GM12878 (cell line): Measurements from ENCODE around the gene ZNF841. TPM values are rescaled to one million over a fixed set of nuclear protein-coding genes. Genes with fewer than 3 reads are reported as not detected.

Source experiments
- ATAC-seq: fragments of 200-7000 bp; cut with Tn5 transposase; 3 replicates; pipeline ENCODE4 v1.9.1; 2020; ENCODE audit warnings: mild to moderate bottlenecking, moderate library complexity
- BruUV-seq: library from RNA; stranded (reverse); fragments of 400-500 nt; replicated peaks from 2 replicates; lab custom pipeline; 2021; lab: Mats Ljungman, UMichigan
- CTCF ChIA-PET: fragments of 300-600 bp; sonication (Branson Sonifier 250); formaldehyde crosslinking; extraction: SDS; loops from one replicate; lab custom pipeline; 2021; ENCODE audit warnings: inconsistent platforms; lab: Yijun Ruan, JAX
- POLR2A ChIA-PET: fragments of 350-600 bp; formaldehyde crosslinking; extraction: SDS; loops from one replicate; lab custom pipeline; 2021; ENCODE audit warnings: inconsistent platforms; lab: Charles Lee
- RAD21 ChIA-PET: fragments of 300-600 bp; sonication (Branson Sonifier 250); formaldehyde crosslinking; loops from one replicate; lab custom pipeline; 2023; ENCODE audit warnings: antibody characterized with exemption; ENCODE audit not compliant: unreplicated experiment; lab: Charles Lee
- SMC1A ChIA-PET: fragments of 300-600 bp; sonication (Branson Sonifier 250); formaldehyde crosslinking; loops from one replicate; lab custom pipeline; 2023; ENCODE audit not compliant: unreplicated experiment, uncharacterized antibody; lab: Charles Lee
- DNase-seq: peaks from one replicate; pipeline ENCODE4 v3.0.0-alpha.2; 2011; ENCODE audit warnings: low read depth, low spot score
- FAIRE-seq: peaks from 3 replicates; lab custom pipeline; 2011; peaks lifted over from hg19 to GRCh38; lab: Jason Lieb, UNC
- H2AFZ ChIP-seq: 2 replicates; pipeline ENCODE4 v1.6.0; 2011; ENCODE audit warnings: low read depth, low read length, control low read depth; ENCODE audit not compliant: control insufficient read depth
- H3K27ac ChIP-seq: 2 replicates; pipeline ENCODE4 v1.5.1; 2011; ENCODE audit warnings: control low read depth; ENCODE audit not compliant: control insufficient read depth, insufficient read depth
- H3K27me3 ChIP-seq, 2 experiments: replicated peaks in 1 of 2; 2 replicates each; pipeline versions ENCODE4 v1.6.0 to v1.6.1; 2011; ENCODE audit warnings: low read length in 1 of 2; ENCODE audit not compliant: control insufficient read depth in 2 of 2, insufficient read depth in 2 of 2
- H3K36me3 ChIP-seq, 2 experiments: 2 replicates each; pipeline ENCODE4 v1.5.1; 2011; ENCODE audit warnings: low read length in 1 of 2; ENCODE audit not compliant: control insufficient read depth in 2 of 2, insufficient read depth in 2 of 2
- H3K4me1 ChIP-seq: 2 replicates; pipeline ENCODE4 v1.6.1; 2011; ENCODE audit warnings: mild to moderate bottlenecking, low read length, moderate library complexity, mixed read lengths; ENCODE audit not compliant: control insufficient read depth, insufficient read depth
- H3K4me2 ChIP-seq: 2 replicates; pipeline ENCODE4 v1.6.0; 2011; ENCODE audit warnings: control low read depth; ENCODE audit not compliant: control insufficient read depth, insufficient read depth
- H3K4me3 ChIP-seq: fragments of 200-600 bp; sonication (generic); 2 replicates; pipeline ENCODE4 v1.5.1; 2016
- H3K79me2 ChIP-seq: 2 replicates; pipeline ENCODE4 v1.6.0; 2011; ENCODE audit warnings: low read length; ENCODE audit not compliant: control insufficient read depth, insufficient read depth
- H3K9ac ChIP-seq: 2 replicates; pipeline ENCODE4 v1.8.0; 2011; ENCODE audit warnings: low read length, control low read depth, mixed read lengths; ENCODE audit not compliant: control insufficient read depth, insufficient read depth
- H3K9me3 ChIP-seq: replicated peaks from 3 replicates; pipeline ENCODE4 v1.5.1; 2011; ENCODE audit warnings: mild to moderate bottlenecking, low read length; ENCODE audit not compliant: control insufficient read depth, insufficient read depth
- H4K20me1 ChIP-seq: 2 replicates; pipeline ENCODE4 v1.6.0; 2011; ENCODE audit not compliant: control insufficient read depth, insufficient read depth
- MXI1 ChIP-seq: fragments of 150-350 bp; IDR thresholded peaks from 2 replicates; pipeline ENCODE4 v1.6.1; 2011; ENCODE audit warnings: low read depth, mild to moderate bottlenecking, inconsistent platforms, low read length, improper control_type of control experiment
- POLR2AphosphoS5 ChIP-seq: IDR thresholded peaks from 2 replicates; pipeline ENCODE4 v1.6.1; 2011; ENCODE audit warnings: mild to moderate bottlenecking, low read length, inconsistent platforms
- TAF1 ChIP-seq: IDR thresholded peaks from 2 replicates; pipeline ENCODE4 v1.6.1; 2011; ENCODE audit warnings: mild to moderate bottlenecking, low read depth, low read length, borderline replicate concordance
- WGBS: methylation state at CpG from one replicate; pipeline ENCODE4 v1.1.6; 2016; ENCODE audit warnings: low lambda C conversion rate; ENCODE audit not compliant: insufficient replicate concordance, insufficient coverage; ENCODE audit errors: missing lambda C conversion rate; 5-methylcytosine and 5-hydroxymethylcytosine counted together
- in situ Hi-C: fragments of 300-500 bp; cut with MboI; formaldehyde crosslinking; loops from 9 replicates; pipeline ENCODE4 v1.14.3; 2018; ENCODE audit warnings: mixed read lengths
- intact Hi-C: fragments of 100-400 bp; cut with micrococcal nuclease; formaldehyde crosslinking; loops from one replicate; pipeline ENCODE4 v1.14.2; 2022; ENCODE audit not compliant: unreplicated experiment
- polyA plus RNA-seq, 11 experiments: library from polyadenylated mRNA; depleted of rRNA in 4 of 11; unstranded in 6 of 11; stranded (reverse) in 5 of 11; fragments of >200 nt; fragmentation: Nextera tagmentation in 4 of 11; fragmentation: Illumina TruSeq in 1 of 11; extraction: Ambion mirVana in 4 of 11; extraction: Trizol in 1 of 11; gene quantifications; 1 replicate in 1 of 11; 2 replicates in 10 of 11; pipeline versions ENCODE4 v1.2.1 to v1.2.3, GENCODE V29; 2011 to 2016; ENCODE audit warnings: inconsistent platforms in 2 of 11, missing spikeins in 2 of 11, low read depth in 1 of 11
- total RNA-seq, 4 experiments: library from RNA; depleted of rRNA in 3 of 4; stranded (reverse); fragments of >200 nt in 3 of 4; fragmentation: Illumina TruSeq in 1 of 4; extraction: Trizol in 1 of 4; gene quantifications; 2 replicates each; pipeline versions ENCODE4 v1.2.1 to v1.2.3, GENCODE V29; 2013 to 2021
- TF ChIP-seq, protein P1 (sequence below): IDR thresholded peaks from 2 replicates; pipeline ENCODE4 v1.6.1; 2012; ENCODE audit warnings: mild to moderate bottlenecking, low read depth, low read length

Gene ZNF841
- total and polyA plus RNA-seq, 10 of the 15 experiments (the other 5 are each of a cell fraction or from before 2014, with no cell fraction given): 1.4 to 15.0 (median 8.2) TPM

DNA sequence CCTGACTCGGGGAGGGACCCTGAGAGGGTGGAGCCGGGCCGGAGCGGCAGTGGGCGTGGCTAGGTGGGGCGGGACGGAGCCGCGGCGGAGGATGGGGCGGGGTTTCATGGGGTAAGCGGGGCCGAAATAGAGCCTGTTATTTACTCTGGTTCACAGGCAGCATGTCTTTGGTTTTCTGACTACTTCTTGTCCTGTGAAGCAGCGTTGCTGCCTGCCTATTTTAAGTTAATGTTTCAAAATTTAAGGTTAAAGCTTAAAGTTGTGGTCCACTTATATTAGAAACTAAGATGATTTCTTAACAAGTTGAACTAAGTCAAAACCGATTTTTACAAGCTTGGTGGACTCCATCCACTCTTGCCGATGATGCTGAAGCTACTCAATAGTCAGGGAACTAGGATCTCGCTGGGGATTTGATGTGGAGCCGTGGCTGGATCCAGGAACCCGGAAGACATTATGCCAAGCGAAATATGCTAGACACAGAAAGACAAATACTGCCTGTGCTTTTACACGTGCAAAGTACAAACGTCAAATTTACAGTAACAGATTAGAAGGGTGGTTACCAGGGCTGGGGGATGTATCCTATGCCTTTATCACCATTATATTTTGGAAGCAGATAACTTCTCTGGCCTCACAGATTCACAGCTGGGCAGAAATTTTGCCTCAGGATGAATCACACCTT is 44.6 kb upstream of the ZNF841 start:
- DNase-seq (no peak), ATAC-seq (peak; percentile 98), FAIRE-seq (peak; percentile 93)
- no peaks in the 10 kb centered on the region for H4K20me1 ChIP-seq
- H3K27ac ChIP-seq: no peak overlapping the region
- ChIA-PET RAD21 (interaction anchor here (3.0 kb wide), 1 partner anchor 97 kb away, joined by 8 read pairs; no protein-coding TSS in a partner anchor), CTCF (interaction anchor here (0.6 to 4.2 kb wide), 7 partner anchors 9 to 462 kb away, joined by 3 to 52 read pairs (median 3); no protein-coding TSS in a partner anchor), SMC1A (interaction anchor here (1.1 to 2.8 kb wide), 4 partner anchors 49 to 97 kb away, joined by 3 to 21 read pairs (median 3); no protein-coding TSS in a partner anchor), POLR2A (interaction anchor here (1.0 to 1.4 kb wide), 2 partner anchors 47 to 49 kb away, joined by 3 to 5 read pairs; partner anchors contain the start of gene PPP2R1A)
- WGBS: 27% methylated on average over 22 of the region's 22 CpGs
- no peaks in the 10 kb centered on the region for H3K27me3 ChIP-seq
- no TSS peak for BruUV-seq
- peak; percentile 1; the same call in 1 of the 2 replicates for TF ChIP-seq POLR2AphosphoS5
- TF ChIP-seq TAF1: peak; percentile 9; the same call in 1 of the 2 replicates
- peak; percentile 4; the same call in 1 of the 2 replicates for TF ChIP-seq MXI1
- TF ChIP-seq, protein P1, sequence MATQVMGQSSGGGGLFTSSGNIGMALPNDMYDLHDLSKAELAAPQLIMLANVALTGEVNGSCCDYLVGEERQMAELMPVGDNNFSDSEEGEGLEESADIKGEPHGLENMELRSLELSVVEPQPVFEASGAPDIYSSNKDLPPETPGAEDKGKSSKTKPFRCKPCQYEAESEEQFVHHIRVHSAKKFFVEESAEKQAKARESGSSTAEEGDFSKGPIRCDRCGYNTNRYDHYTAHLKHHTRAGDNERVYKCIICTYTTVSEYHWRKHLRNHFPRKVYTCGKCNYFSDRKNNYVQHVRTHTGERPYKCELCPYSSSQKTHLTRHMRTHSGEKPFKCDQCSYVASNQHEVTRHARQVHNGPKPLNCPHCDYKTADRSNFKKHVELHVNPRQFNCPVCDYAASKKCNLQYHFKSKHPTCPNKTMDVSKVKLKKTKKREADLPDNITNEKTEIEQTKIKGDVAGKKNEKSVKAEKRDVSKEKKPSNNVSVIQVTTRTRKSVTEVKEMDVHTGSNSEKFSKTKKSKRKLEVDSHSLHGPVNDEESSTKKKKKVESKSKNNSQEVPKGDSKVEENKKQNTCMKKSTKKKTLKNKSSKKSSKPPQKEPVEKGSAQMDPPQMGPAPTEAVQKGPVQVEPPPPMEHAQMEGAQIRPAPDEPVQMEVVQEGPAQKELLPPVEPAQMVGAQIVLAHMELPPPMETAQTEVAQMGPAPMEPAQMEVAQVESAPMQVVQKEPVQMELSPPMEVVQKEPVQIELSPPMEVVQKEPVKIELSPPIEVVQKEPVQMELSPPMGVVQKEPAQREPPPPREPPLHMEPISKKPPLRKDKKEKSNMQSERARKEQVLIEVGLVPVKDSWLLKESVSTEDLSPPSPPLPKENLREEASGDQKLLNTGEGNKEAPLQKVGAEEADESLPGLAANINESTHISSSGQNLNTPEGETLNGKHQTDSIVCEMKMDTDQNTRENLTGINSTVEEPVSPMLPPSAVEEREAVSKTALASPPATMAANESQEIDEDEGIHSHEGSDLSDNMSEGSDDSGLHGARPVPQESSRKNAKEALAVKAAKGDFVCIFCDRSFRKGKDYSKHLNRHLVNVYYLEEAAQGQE: no peak
- intact Hi-C loops: no loop called here
- no peaks in the 10 kb centered on the region for H3K36me3 ChIP-seq
- H3K4me3 ChIP-seq: peak overlapping the region; percentile 40
- peak overlapping the region; percentile 40; the same call in 1 of the 2 replicates for H3K4me2 ChIP-seq
- peaks cover 9% of the 10 kb centered on the region; the same call in 2 of the 3 replicates for H3K9me3 ChIP-seq
- peaks cover 5% of the 10 kb centered on the region for H3K4me1 ChIP-seq
- H2AFZ ChIP-seq: peak overlapping the region; percentile 97
- in situ Hi-C loops: loop anchor here (5.0 kb wide), 1 partner anchor 92 kb away; no protein-coding TSS in a partner anchor
- H3K9ac ChIP-seq: peak overlapping the region; percentile 96; the same call in 1 of the 2 replicates
- peaks cover 9% of the 10 kb centered on the region for H3K79me2 ChIP-seq
